ENCODE data around the gene PHIP. TPM values are rescaled to one million over a fixed set of nuclear protein-coding genes. Genes with fewer than 3 reads are reported as not detected.

Gene PHIP
- total and polyA plus RNA-seq, 2 donors (not counting 3 experiments of a cell fraction or from before 2014, with no cell fraction given), result 3.5 to 28.4 TPM

DNA sequence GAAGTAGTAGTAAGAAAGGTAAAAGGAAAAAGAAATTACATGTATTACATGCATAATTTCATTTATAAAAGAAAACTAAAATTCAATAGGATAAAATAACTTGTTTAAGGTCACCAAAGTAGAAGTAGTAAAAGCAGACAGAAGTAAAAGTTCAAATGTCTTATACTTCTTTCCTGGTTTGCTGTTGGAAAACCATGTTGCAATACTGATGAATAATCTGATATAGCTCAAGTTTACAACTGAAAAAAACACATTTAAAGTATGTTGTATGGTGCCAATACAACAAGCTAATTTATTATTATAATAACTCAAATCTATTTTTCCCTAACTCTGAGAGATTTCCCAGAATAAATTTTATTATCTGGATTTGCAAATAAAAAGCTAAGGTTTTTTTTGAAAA is 78.3 kb downstream of the PHIP start:
- no peak overlapping the region for H3K4me3 ChIP-seq (replicated peaks in 1 of 3; ENCODE audit: insufficient read depth in 1 of 3, low read depth in 1 of 3, low read length in 3 of 3)
- no peaks in the 10 kb centered on the region for H3K27me3 ChIP-seq (ENCODE audit: control insufficient read depth in 2 of 2, insufficient read depth in 2 of 2, low read length in 2 of 2)
- CTCF ChIA-PET, result interaction anchor here (0.7 to 1.2 kb wide), 2 partner anchors 9 to 19 kb away, joined by 3 to 4 read pairs; no protein-coding TSS in a partner anchor
- no TSS peak for BruUV-seq (replicated peaks)
- POLR2A ChIA-PET, result interaction anchor here (0.6 kb wide), 1 partner anchor 8 kb away, joined by 7 read pairs; no protein-coding TSS in a partner anchor
- peaks cover 2% of the 10 kb centered on the region for H3K4me1 ChIP-seq (ENCODE audit: control insufficient read depth, extremely low read depth, insufficient read depth, low read length)
- no peak for FAIRE-seq
- peaks cover 9 to 30% of the 10 kb centered on the region in 2 experiments for H3K36me3 ChIP-seq (ENCODE audit: control insufficient read depth in 2 of 2, extremely low read depth in 1 of 2, insufficient read depth in 2 of 2, low read length in 2 of 2)
- H3K4me2 ChIP-seq (ENCODE audit: insufficient read depth, low read length), result no peak overlapping the region
- no peaks in the 10 kb centered on the region for H3K9me3 ChIP-seq (replicated peaks; ENCODE audit: control insufficient read depth, insufficient read depth, low read length)
- no peaks in the 10 kb centered on the region for H3K9me1 ChIP-seq (replicated peaks; ENCODE audit: control insufficient read depth, extremely low read depth, insufficient read depth, low read length)
- no peak overlapping the region for H3K27ac ChIP-seq (ENCODE audit: insufficient read depth, low read depth, low read length)
- no peaks in the 10 kb centered on the region for H3K79me2 ChIP-seq (ENCODE audit: control insufficient read depth, insufficient read depth, low read length)
- TF ChIP-seq GATA2 (IDR thresholded peaks at IDR 0.05; ENCODE audit: insufficient read depth, insufficient read length, low read depth, low read length), result no peak
- TF ChIP-seq POLR2A (IDR thresholded peaks at IDR 0.05; ENCODE audit: low read depth, low read length), result no peak
- no peak for TF ChIP-seq FOS (IDR thresholded peaks at IDR 0.05; ENCODE audit: borderline replicate concordance, insufficient read depth, low read length)
- TF ChIP-seq MYC (IDR thresholded peaks at IDR 0.05; ENCODE audit: low read depth, low read length), result no peak
- no peak for TF ChIP-seq JUN (IDR thresholded peaks at IDR 0.05; ENCODE audit: borderline replicate concordance, insufficient read depth, insufficient read length, low read depth)
- no peak for TF ChIP-seq EZH2 (IDR thresholded peaks at IDR 0.05; ENCODE audit: borderline replicate concordance, low read depth, low read length, severe bottlenecking)
- no peak for DNase-seq (ENCODE audit: low read depth, low spot score)
- dilution Hi-C loops (cut with MboI; ENCODE audit: extremely low pct_ligation_motif_present, low sequenced_read_pairs) (no loop called here), intact Hi-C loops (cut with micrococcal nuclease) (no loop called here)
- H4K20me1 ChIP-seq (replicated peaks; ENCODE audit: control insufficient read depth, extremely low read depth, insufficient read depth, low read length), result no peaks in the 10 kb centered on the region
- H3K9ac ChIP-seq (replicated peaks; ENCODE audit: extremely low read depth, insufficient read depth, low read length), result no peak overlapping the region
- no peak overlapping the region for H2AFZ ChIP-seq (ENCODE audit: low read depth, low read length)

DNA sequence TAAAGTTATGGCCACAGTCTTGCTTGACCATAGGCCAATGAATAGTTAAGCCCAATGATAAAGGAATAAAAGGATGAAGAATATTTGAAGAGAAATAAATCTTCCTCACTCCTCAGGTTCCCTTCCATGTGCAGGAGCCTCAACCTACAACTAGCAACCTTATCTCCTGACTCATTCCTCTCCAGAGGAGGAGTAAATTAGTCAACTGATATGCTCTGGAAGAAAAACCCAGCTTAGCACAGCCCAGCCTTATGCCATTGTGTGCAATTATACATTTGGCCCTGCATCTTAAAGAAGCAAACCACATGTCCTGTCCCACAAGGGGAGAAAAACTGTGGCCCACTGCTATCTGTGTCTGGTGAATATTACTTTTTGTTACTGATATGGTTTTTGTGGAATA is 82.1 kb downstream of the PHIP start:
- H3K36me3 ChIP-seq (ENCODE audit: control insufficient read depth in 2 of 2, extremely low read depth in 1 of 2, insufficient read depth in 2 of 2, low read length in 2 of 2), result peaks cover 11 to 31% of the 10 kb centered on the region in 2 experiments
- no peaks in the 10 kb centered on the region for H3K27me3 ChIP-seq (ENCODE audit: control insufficient read depth in 2 of 2, insufficient read depth in 2 of 2, low read length in 2 of 2)
- no peak for DNase-seq (ENCODE audit: low read depth, low spot score)
- intact Hi-C loops (cut with micrococcal nuclease), result no loop called here
- no peak overlapping the region for H3K4me2 ChIP-seq (ENCODE audit: insufficient read depth, low read length)
- no peaks in the 10 kb centered on the region for H3K79me2 ChIP-seq (ENCODE audit: control insufficient read depth, insufficient read depth, low read length)
- ChIA-PET CTCF (no interaction called here), POLR2A (no interaction called here)
- no peak overlapping the region for H3K4me3 ChIP-seq (replicated peaks in 1 of 3; ENCODE audit: insufficient read depth in 1 of 3, low read depth in 1 of 3, low read length in 3 of 3)
- H2AFZ ChIP-seq (ENCODE audit: low read depth, low read length), result no peak overlapping the region
- FAIRE-seq, result no peak
- H3K4me1 ChIP-seq (ENCODE audit: control insufficient read depth, extremely low read depth, insufficient read depth, low read length), result no peaks in the 10 kb centered on the region
- BruUV-seq (replicated peaks), result no TSS peak
- H4K20me1 ChIP-seq (replicated peaks; ENCODE audit: control insufficient read depth, extremely low read depth, insufficient read depth, low read length), result no peaks in the 10 kb centered on the region
- H3K9me1 ChIP-seq (replicated peaks; ENCODE audit: control insufficient read depth, extremely low read depth, insufficient read depth, low read length), result no peaks in the 10 kb centered on the region
- H3K9me3 ChIP-seq (replicated peaks; ENCODE audit: control insufficient read depth, insufficient read depth, low read length), result no peaks in the 10 kb centered on the region
- no peak overlapping the region for H3K27ac ChIP-seq (ENCODE audit: insufficient read depth, low read depth, low read length)
- H3K9ac ChIP-seq (replicated peaks; ENCODE audit: extremely low read depth, insufficient read depth, low read length), result no peak overlapping the region
- TF ChIP-seq POLR2AphosphoS5 (IDR thresholded peaks at IDR 0.05; ENCODE audit: insufficient read depth, low read depth, low read length) (no peak), EZH2 (IDR thresholded peaks at IDR 0.05; ENCODE audit: borderline replicate concordance, low read depth, low read length, severe bottlenecking) (no peak), POLR2A (IDR thresholded peaks at IDR 0.05; ENCODE audit: low read depth, low read length) (no peak), JUN (IDR thresholded peaks at IDR 0.05; ENCODE audit: borderline replicate concordance, insufficient read depth, insufficient read length, low read depth) (no peak), FOS (IDR thresholded peaks at IDR 0.05; ENCODE audit: borderline replicate concordance, insufficient read depth, low read length) (no peak), GATA2 (IDR thresholded peaks at IDR 0.05; ENCODE audit: insufficient read depth, insufficient read length, low read depth, low read length) (no peak), MYC (IDR thresholded peaks at IDR 0.05; ENCODE audit: low read depth, low read length) (no peak)
- TF ChIP-seq, protein P1, sequence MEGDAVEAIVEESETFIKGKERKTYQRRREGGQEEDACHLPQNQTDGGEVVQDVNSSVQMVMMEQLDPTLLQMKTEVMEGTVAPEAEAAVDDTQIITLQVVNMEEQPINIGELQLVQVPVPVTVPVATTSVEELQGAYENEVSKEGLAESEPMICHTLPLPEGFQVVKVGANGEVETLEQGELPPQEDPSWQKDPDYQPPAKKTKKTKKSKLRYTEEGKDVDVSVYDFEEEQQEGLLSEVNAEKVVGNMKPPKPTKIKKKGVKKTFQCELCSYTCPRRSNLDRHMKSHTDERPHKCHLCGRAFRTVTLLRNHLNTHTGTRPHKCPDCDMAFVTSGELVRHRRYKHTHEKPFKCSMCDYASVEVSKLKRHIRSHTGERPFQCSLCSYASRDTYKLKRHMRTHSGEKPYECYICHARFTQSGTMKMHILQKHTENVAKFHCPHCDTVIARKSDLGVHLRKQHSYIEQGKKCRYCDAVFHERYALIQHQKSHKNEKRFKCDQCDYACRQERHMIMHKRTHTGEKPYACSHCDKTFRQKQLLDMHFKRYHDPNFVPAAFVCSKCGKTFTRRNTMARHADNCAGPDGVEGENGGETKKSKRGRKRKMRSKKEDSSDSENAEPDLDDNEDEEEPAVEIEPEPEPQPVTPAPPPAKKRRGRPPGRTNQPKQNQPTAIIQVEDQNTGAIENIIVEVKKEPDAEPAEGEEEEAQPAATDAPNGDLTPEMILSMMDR (IDR thresholded peaks at IDR 0.05; ENCODE audit: extremely low read depth in 1 of 2, insufficient read depth in 1 of 2, low read depth in 1 of 2, low read length in 2 of 2), result no peak
- TF ChIP-seq, protein P2, sequence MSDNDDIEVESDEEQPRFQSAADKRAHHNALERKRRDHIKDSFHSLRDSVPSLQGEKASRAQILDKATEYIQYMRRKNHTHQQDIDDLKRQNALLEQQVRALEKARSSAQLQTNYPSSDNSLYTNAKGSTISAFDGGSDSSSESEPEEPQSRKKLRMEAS (IDR thresholded peaks at IDR 0.05; ENCODE audit: insufficient read depth, insufficient read length), result no peak
- dilution Hi-C loops (cut with MboI; ENCODE audit: extremely low pct_ligation_motif_present, low sequenced_read_pairs), result no loop called here

Measured in endothelial cell of umbilical vein (primary cell).